ENCODE data around the gene VPS13D.
A peak's percentile ranks its signal among the peaks of the same experiment; 100 is the strongest.

Gene VPS13D

GRCh38 chr1:12228979-12229378 is 851 bp upstream of the VPS13D start:
- no peak overlapping the region for H3K4me3 ChIP-seq (ENCODE audit: low read depth, low read length)

- H3K4me3 ChIP-seq (ENCODE audit: low read depth, low read length): no peak overlapping the region
Measured at GRCh38 chr1:12229386-12229834, 420 bp upstream of the VPS13D start.

- peak overlapping the region; percentile 81 for H3K4me3 ChIP-seq (ENCODE audit: low read depth, low read length)
Measured at GRCh38 chr1:12230549-12231275, 882 bp downstream of the VPS13D start.

- no peak overlapping the region for H3K4me3 ChIP-seq (ENCODE audit: low read depth, low read length)
Measured at GRCh38 chr1:12231276-12231595, 1.4 kb downstream of the VPS13D start.

GRCh38 chr1:12232221-12232620 is 2.4 kb downstream of the VPS13D start:
- no peak overlapping the region for H3K4me3 ChIP-seq (ENCODE audit: low read depth, low read length)

- no peak overlapping the region for H3K4me3 ChIP-seq (ENCODE audit: low read depth, low read length)
Measured at GRCh38 chr1:12244078-12244477, 14.2 kb downstream of the VPS13D start.

- H3K4me3 ChIP-seq (ENCODE audit: low read depth, low read length): no peak overlapping the region
Measured at GRCh38 chr1:12244585-12244984, 14.8 kb downstream of the VPS13D start.

- H3K4me3 ChIP-seq (ENCODE audit: low read depth, low read length): no peak overlapping the region
Measured at GRCh38 chr1:12245116-12245515, 15.3 kb downstream of the VPS13D start.

- H3K4me3 ChIP-seq (ENCODE audit: low read depth, low read length): no peak overlapping the region
Measured at GRCh38 chr1:12245733-12246132, 15.9 kb downstream of the VPS13D start.

GRCh38 chr1:12246584-12246983 is 16.8 kb downstream of the VPS13D start:
- H3K4me3 ChIP-seq (ENCODE audit: low read depth, low read length): no peak overlapping the region

- no peak overlapping the region for H3K4me3 ChIP-seq (ENCODE audit: low read depth, low read length)
Measured at GRCh38 chr1:12249181-12249580, 19.4 kb downstream of the VPS13D start.

GRCh38 chr1:12249748-12250147 is 19.9 kb downstream of the VPS13D start:
- no peak overlapping the region for H3K4me3 ChIP-seq (ENCODE audit: low read depth, low read length)

- H3K4me3 ChIP-seq (ENCODE audit: low read depth, low read length): no peak overlapping the region
Measured at GRCh38 chr1:12251442-12251841, 21.6 kb downstream of the VPS13D start.

- H3K4me3 ChIP-seq (ENCODE audit: low read depth, low read length): no peak overlapping the region
Measured at GRCh38 chr1:12255913-12256312, 26.1 kb downstream of the VPS13D start.

GRCh38 chr1:12258272-12258671 is 28.4 kb downstream of the VPS13D start:
- no peak overlapping the region for H3K4me3 ChIP-seq (ENCODE audit: low read depth, low read length)

- H3K4me3 ChIP-seq (ENCODE audit: low read depth, low read length): no peak overlapping the region
Measured at GRCh38 chr1:12269351-12269750, 39.5 kb downstream of the VPS13D start.

- no peak overlapping the region for H3K4me3 ChIP-seq (ENCODE audit: low read depth, low read length)
Measured at GRCh38 chr1:12271033-12271432, 41.2 kb downstream of the VPS13D start.

GRCh38 chr1:12272770-12273169 is 42.9 kb downstream of the VPS13D start:
- no peak overlapping the region for H3K4me3 ChIP-seq (ENCODE audit: low read depth, low read length)

- H3K4me3 ChIP-seq (ENCODE audit: low read depth, low read length): no peak overlapping the region
Measured at GRCh38 chr1:12275370-12275769, 45.5 kb downstream of the VPS13D start.

- H3K4me3 ChIP-seq (ENCODE audit: low read depth, low read length): no peak overlapping the region
Measured at GRCh38 chr1:12276225-12276624, 46.4 kb downstream of the VPS13D start.

- H3K4me3 ChIP-seq (ENCODE audit: low read depth, low read length): no peak overlapping the region
Measured at GRCh38 chr1:12279003-12279402, 49.2 kb downstream of the VPS13D start.

- H3K4me3 ChIP-seq (ENCODE audit: low read depth, low read length): no peak overlapping the region
Measured at GRCh38 chr1:12279728-12280464, 50.1 kb downstream of the VPS13D start.

GRCh38 chr1:12282142-12282541 is 52.3 kb downstream of the VPS13D start:
- no peak overlapping the region for H3K4me3 ChIP-seq (ENCODE audit: low read depth, low read length)
